SK-N-SH treated with all-trans-retinoic acid at 6 μM for 48 hours (cell line): Measurements from ENCODE around the gene ZXDC.

Experiments used
- ATAC-seq: fragments of 200-7000 bp; cut with Tn5 transposase; 3 replicates; pipeline ENCODE4 v1.9.1; 2020; ENCODE audit warnings: mild to moderate bottlenecking, moderate library complexity
- ARNTL ChIP-seq: fragments of 450-650 bp; formaldehyde crosslinking; IDR thresholded peaks from 2 replicates; pipeline ENCODE4 v1.5.0; 2020; ENCODE audit warnings: low read depth, mild to moderate bottlenecking, moderate library complexity, borderline replicate concordance
- BACH2 ChIP-seq: fragments of 250-450 bp; sonication (Bioruptor Pico); IDR thresholded peaks from 2 replicates; pipeline ENCODE4 v1.9.0; 2021; ENCODE audit warnings: mild to moderate bottlenecking, borderline replicate concordance
- CREB5 ChIP-seq: fragments of 250-450 bp; sonication (Bioruptor Pico); IDR thresholded peaks from 2 replicates; pipeline ENCODE4 v1.5.1; 2020; ENCODE audit warnings: low read depth, mild to moderate bottlenecking, moderate library complexity
- CSDC2 ChIP-seq: fragments of 250-450 bp; sonication (Bioruptor Pico); IDR thresholded peaks from 2 replicates; pipeline ENCODE4 v1.5.0; 2020; ENCODE audit warnings: mild to moderate bottlenecking, moderate library complexity
- CSRNP3 ChIP-seq: fragments of 250-450 bp; sonication (Bioruptor Pico); IDR thresholded peaks from 2 replicates; pipeline ENCODE4 v1.5.1; 2021; ENCODE audit warnings: mild to moderate bottlenecking, moderate library complexity
- ESRRG ChIP-seq: fragments of 250-450 bp; sonication (Bioruptor Pico); IDR thresholded peaks from 2 replicates; pipeline ENCODE4 v1.6.1; 2021; ENCODE audit warnings: mild to moderate bottlenecking
- GLIS3 ChIP-seq: fragments of 250-450 bp; sonication (Bioruptor Pico); IDR thresholded peaks from 2 replicates; pipeline ENCODE4 v1.5.0; 2020; ENCODE audit warnings: mild to moderate bottlenecking, moderate library complexity
- ISL1 ChIP-seq: fragments of 250-450 bp; sonication (Bioruptor Pico); IDR thresholded peaks from 2 replicates; pipeline ENCODE4 v2.1.2; 2022; ENCODE audit warnings: mild to moderate bottlenecking, moderate library complexity
- OSR1 ChIP-seq: fragments of 250-450 bp; sonication (Bioruptor Pico); IDR thresholded peaks from 2 replicates; pipeline ENCODE4 v1.8.0; 2022; ENCODE audit warnings: moderate library complexity, mild to moderate bottlenecking, inconsistent platforms
- PPARA ChIP-seq: fragments of 250-450 bp; sonication (Bioruptor Pico); IDR thresholded peaks from 2 replicates; pipeline ENCODE4 v1.5.0; 2020; ENCODE audit warnings: mild to moderate bottlenecking, borderline replicate concordance
- RARB ChIP-seq: fragments of 250-450 bp; sonication (Bioruptor Pico); IDR thresholded peaks from 2 replicates; pipeline ENCODE4 v1.8.0; 2021; ENCODE audit warnings: mild to moderate bottlenecking, moderate library complexity
- SNAI2 ChIP-seq: fragments of 250-450 bp; sonication (Bioruptor Pico); IDR thresholded peaks from 2 replicates; pipeline ENCODE4 v1.5.0; 2020; ENCODE audit warnings: mild to moderate bottlenecking, moderate library complexity
- TCF4 ChIP-seq: fragments of 250-450 bp; sonication (Bioruptor Pico); IDR thresholded peaks from 2 replicates; pipeline ENCODE4 v1.8.0; 2021; ENCODE audit warnings: mild to moderate bottlenecking, moderate library complexity, borderline replicate concordance
- ZC3H10 ChIP-seq: fragments of 250-450 bp; sonication (Bioruptor Pico); IDR thresholded peaks from 2 replicates; pipeline ENCODE4 v1.5.1; 2021; ENCODE audit warnings: mild to moderate bottlenecking, moderate library complexity
- ZFP30 ChIP-seq: fragments of 450-650 bp; formaldehyde crosslinking; IDR thresholded peaks from 2 replicates; pipeline ENCODE4 v1.5.0; 2022; ENCODE audit warnings: mild to moderate bottlenecking, moderate library complexity
- ZNF70 ChIP-seq: fragments of 450-650 bp; formaldehyde crosslinking; IDR thresholded peaks from 2 replicates; pipeline ENCODE4 v1.5.0; 2020; ENCODE audit warnings: mild to moderate bottlenecking, moderate library complexity
- TF ChIP-seq, protein P1 (sequence below): fragments of 250-450 bp; sonication (Bioruptor Pico); IDR thresholded peaks from 2 replicates; pipeline ENCODE4 v1.8.0; 2021; ENCODE audit warnings: low read depth, mild to moderate bottlenecking, moderate library complexity, borderline replicate concordance
- TF ChIP-seq, protein P2 (sequence below): fragments of 250-450 bp; sonication (Bioruptor Pico); IDR thresholded peaks from 2 replicates; pipeline ENCODE4 v1.8.0; 2020; ENCODE audit warnings: mild to moderate bottlenecking, moderate library complexity, borderline replicate concordance

The ZXDC gene

GRCh38 chr3:126398423-126399350 lies 77.0 kb downstream of the ZXDC start:
- TF ChIP-seq ISL1 (CRISPR knock-in tag) (no peak), TCF4 (CRISPR knock-in tag) (no peak), CREB5 (CRISPR knock-in tag) (no peak), PPARA (CRISPR knock-in tag) (no peak), ZFP30 (no peak), ESRRG (CRISPR knock-in tag) (no peak), CSDC2 (CRISPR knock-in tag) (no peak), BACH2 (no peak)
- TF ChIP-seq, protein P1, sequence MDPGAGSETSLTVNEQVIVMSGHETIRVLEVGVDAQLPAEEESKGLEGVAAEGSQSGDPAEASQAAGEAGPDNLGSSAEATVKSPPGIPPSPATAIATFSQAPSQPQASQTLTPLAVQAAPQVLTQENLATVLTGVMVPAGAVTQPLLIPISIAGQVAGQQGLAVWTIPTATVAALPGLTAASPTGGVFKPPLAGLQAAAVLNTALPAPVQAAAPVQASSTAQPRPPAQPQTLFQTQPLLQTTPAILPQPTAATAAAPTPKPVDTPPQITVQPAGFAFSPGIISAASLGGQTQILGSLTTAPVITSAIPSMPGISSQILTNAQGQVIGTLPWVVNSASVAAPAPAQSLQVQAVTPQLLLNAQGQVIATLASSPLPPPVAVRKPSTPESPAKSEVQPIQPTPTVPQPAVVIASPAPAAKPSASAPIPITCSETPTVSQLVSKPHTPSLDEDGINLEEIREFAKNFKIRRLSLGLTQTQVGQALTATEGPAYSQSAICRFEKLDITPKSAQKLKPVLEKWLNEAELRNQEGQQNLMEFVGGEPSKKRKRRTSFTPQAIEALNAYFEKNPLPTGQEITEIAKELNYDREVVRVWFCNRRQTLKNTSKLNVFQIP (CRISPR knock-in tag) = no peak

GRCh38 chr3:126397610-126398422 lies 77.9 kb downstream of the ZXDC start:
- no peak for ATAC-seq

More at GRCh38 chr3:126398423-126399350, 77.0 kb downstream of the ZXDC start:
- ATAC-seq = no peak

GRCh38 chr3:126396536-126396935 lies 79.2 kb downstream of the ZXDC start:
- no peak for ATAC-seq
- TF ChIP-seq, protein P2, sequence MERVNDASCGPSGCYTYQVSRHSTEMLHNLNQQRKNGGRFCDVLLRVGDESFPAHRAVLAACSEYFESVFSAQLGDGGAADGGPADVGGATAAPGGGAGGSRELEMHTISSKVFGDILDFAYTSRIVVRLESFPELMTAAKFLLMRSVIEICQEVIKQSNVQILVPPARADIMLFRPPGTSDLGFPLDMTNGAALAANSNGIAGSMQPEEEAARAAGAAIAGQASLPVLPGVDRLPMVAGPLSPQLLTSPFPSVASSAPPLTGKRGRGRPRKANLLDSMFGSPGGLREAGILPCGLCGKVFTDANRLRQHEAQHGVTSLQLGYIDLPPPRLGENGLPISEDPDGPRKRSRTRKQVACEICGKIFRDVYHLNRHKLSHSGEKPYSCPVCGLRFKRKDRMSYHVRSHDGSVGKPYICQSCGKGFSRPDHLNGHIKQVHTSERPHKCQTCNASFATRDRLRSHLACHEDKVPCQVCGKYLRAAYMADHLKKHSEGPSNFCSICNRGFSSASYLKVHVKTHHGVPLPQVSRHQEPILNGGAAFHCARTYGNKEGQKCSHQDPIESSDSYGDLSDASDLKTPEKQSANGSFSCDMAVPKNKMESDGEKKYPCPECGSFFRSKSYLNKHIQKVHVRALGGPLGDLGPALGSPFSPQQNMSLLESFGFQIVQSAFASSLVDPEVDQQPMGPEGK = no peak
- TF ChIP-seq BACH2 = no peak
- no peak for TF ChIP-seq ZNF70 (CRISPR knock-in tag)
- no peak for TF ChIP-seq TCF4 (CRISPR knock-in tag)
- TF ChIP-seq ARNTL (CRISPR knock-in tag) = no peak
- no peak for TF ChIP-seq ZFP30
- TF ChIP-seq SNAI2 = no peak
- no peak for TF ChIP-seq PPARA (CRISPR knock-in tag)
- no peak for TF ChIP-seq OSR1
- TF ChIP-seq, protein P1 (CRISPR knock-in tag) = no peak

More at GRCh38 chr3:126397610-126398422, 77.9 kb downstream of the ZXDC start:
- TF ChIP-seq RARB (CRISPR knock-in tag) (no peak), CSDC2 (CRISPR knock-in tag) (no peak), ESRRG (CRISPR knock-in tag) (no peak), CSRNP3 (CRISPR knock-in tag) (no peak), OSR1 (no peak), GLIS3 (CRISPR knock-in tag) (no peak), ZC3H10 (CRISPR knock-in tag) (no peak), TCF4 (CRISPR knock-in tag) (no peak), ZNF70 (CRISPR knock-in tag) (no peak), BACH2 (no peak), PPARA (CRISPR knock-in tag) (no peak), ZFP30 (no peak), CREB5 (CRISPR knock-in tag) (no peak)
- TF ChIP-seq, protein P1 (CRISPR knock-in tag) = no peak
